GM19240 (cell line): ENCODE measurements around the gene NRF1.

ENCODE experiments used
- DNase-seq: peaks from one replicate; pipeline ENCODE4 v3.0.0; 2011; ENCODE audit warnings: low spot score; ENCODE audit not compliant: insufficient read length

The NRF1 gene

DNA sequence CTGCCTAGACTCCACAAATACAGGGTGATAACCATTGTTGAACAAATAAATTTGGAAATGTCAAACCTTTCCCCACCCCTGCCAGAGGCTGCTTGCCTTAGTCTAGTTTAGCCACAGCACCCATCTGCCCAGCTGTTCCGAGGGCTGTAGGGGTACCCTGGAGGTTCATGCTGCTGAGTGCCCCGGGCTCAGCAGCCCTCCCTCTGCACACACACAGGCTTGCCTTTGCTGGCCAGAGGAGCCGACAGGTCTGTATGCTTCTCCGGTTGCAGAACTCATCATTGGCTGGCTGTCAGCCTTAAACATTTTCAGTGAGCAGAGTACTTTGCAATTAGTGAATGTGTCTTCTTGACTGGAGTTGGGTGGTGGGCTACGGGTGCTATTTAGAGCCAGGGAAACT, 122.9 kb downstream of the NRF1 start:
- no peak for DNase-seq

DNA sequence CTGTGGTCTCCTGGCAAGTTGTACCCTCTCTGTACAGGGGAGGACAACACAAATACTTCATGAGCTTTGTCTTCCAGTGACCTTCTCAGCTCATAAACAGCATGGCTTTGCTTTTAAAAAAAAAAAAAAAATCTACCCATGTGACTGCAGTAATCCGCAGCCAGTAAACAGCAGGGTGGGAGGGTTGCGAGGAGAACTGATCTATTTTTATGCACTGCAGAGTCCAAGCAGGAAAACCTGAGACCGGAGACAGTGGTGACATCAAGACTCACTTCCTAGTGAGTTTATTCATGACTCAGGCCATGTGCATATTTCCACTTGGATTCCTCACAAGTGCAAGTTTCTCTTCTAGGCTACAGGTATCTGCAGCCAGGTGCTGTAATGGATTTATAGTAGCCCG, 127.9 kb downstream of the NRF1 start:
- DNase-seq = no peak

DNA sequence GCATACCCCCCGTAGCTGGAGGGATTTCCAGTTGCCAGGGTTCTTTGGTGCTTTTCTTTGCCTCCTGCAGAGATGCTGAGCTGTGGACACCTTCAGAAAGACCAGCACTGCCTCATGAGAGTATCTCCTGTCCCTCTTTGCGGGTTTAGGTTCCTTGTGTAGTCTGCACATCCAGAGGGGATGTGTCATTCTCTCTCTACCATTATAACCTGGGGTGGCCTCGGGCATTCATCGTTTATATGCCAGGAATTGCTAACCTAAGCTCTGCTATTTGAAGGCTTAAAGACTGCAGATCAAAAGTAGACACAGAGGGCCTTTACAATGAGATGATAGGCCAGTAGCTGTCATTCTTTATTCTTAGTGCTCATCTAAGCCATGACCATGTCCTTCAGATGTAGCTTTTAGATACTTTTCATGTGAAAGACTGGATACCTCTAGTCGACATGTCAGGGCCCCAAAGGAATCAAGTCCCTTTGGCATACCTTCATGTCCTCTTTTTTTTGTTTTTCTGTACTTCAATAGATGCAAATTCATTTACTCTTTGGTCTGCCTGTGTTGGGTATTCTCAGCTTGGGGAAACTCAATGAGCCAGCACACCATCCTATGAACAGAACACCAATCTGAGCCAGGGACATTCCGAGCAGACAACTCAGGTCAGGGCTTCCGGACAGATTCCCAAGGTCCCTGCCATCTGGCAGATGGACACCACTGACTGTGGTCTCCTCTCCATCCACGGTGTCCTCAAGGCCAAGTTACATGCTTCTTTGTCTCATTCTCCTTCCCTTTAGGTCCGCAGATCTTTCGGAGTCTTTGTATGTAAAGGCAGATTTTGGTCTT, 129.3 kb downstream of the NRF1 start:
- DNase-seq = no peak

DNA sequence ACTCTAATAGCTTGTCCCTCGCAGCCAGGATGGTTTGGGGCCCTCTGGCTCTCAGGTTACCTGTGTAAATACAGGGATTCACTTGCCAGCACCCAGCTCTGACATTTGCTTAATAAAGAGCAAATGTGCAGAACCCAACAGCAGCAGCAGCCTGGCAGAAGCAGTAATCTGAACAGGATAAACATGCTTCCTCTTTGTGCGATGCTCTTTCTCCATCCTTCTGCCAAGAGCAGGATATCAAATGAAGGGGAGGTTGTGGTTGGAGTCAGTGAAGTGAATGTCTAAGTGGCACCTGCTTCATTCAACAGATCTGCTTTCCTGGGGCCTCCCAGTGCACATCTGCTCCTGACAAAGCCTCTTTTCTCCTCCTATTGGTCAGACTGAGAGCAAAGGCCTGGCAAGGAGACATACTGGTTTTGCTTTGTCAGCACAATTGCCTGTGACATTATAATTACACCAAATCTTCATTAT, 130.3 kb downstream of the NRF1 start:
- DNase-seq = no peak

DNA sequence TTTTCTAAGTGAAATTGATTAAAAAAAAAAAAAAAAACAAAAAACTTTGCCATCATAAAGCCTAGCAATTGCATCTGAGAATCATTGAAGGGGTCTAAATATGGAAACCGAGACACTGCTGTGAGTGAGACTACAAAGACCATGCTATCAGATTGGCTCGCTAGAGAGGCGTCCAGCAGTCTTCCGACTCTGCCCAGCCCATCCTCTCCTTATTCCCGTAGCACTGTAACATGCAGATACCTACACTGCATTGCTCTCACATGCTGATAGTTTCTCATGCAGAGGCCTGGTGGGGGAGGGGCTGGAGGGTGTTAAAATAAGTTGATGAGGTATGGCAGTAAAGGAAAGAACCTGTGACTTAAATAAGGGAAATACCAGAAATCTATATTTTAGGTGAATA, 130.7 kb downstream of the NRF1 start:
- DNase-seq = no peak

DNA sequence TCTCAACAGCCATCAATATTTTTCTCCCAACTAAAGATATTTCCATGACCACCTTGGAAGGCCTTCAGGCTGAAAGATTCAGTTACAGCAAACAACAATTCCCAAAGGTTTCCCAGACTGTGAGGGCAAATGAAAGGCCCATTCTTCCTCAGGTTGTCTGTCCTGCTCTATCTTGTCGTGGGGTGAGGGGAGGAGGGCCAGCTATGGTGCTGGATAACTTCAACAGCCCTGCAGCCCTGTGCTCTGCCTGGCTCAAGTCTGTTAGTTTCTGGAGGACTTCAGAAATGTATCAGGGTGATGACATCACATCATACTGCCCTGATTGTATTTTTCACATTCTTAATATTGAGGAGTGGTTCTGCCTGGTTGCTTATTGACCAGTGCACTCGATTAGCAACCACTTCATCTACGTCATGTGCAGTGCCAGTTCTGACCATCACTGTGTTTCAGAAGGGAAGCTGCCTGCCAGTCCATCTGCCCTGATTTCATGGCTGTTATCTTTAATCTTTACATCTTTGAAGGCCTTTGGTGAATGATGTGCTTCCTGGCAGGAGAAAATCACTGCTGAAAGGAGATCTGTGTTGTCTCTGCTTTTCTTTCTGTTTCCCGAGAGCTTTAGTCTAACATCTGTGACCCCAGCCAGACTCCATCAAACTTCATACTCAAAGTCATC, 135.5 kb downstream of the NRF1 start:
- DNase-seq = no peak

DNA sequence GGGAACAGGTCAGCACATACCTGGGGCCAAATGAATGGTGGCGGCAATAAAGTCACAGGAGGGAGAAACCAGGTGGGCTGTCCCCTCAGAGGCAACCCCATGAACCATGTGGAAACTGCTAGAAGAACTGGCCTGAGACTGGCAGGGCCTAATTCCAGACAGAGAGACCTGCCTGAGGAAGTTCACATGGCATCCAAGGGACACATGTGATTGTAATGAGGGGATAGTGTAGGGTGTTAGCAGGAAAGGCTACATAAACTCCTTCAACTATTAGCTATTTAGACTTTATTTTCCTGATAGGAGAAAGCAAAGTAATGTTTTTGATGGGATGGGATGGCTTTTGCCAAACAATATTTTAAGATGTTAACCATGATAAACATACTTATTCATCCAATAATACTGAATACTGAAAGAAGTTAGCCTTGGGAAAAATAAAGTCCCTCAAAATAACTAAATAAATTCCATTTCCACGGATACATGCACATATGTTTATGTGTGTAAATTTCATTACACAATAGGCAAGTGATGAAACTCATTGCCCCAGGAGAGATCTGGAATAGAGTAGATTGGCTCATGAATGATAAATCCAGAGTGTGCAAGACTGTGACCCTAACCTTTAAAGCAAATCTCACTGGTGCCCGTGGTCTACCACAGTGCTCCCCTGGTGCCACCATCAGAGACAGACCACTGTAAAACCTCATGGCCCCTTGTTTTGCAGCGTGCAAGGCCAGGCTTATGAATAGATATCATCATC, 137.0 kb downstream of the NRF1 start:
- no peak for DNase-seq

DNA sequence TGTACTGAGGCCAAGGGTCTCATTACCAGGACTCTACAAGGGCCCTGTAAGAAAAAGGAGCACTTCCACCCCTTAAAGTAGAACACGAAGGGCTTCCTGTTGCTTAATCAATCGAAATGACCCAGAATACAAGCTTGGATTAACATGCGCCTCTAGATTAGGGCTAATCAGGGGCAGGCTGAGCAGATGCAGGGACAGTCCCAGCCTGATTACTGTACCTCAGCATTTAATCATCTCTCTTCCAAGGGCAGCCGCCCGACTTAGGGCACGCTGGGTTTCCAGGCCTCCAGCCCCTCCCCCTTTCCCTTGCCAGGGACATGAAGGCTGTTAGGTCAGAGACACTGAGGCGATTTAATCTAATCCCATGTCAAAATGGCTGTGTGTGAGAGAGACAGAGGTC, 138.6 kb downstream of the NRF1 start:
- DNase-seq = no peak

DNA sequence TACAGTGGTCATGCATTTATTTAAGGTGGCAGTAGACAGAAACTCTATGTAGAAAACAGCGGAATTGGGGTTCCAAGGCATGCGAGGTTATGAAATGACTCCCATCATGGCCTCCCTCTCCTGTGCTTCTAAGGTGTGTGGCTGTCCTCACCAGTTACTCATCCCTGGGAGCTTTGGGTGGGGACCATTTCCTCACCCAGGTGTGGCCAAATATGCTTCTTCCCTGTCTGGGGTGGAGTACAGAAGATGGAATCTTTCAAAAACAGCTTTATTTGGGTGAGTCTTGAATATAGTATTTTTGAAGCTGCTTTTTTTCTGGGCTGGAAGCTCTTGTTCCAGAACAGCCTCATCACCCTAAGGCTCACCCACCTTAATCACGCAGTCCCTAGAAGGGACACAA, 139.0 kb downstream of the NRF1 start:
- DNase-seq = no peak

DNA sequence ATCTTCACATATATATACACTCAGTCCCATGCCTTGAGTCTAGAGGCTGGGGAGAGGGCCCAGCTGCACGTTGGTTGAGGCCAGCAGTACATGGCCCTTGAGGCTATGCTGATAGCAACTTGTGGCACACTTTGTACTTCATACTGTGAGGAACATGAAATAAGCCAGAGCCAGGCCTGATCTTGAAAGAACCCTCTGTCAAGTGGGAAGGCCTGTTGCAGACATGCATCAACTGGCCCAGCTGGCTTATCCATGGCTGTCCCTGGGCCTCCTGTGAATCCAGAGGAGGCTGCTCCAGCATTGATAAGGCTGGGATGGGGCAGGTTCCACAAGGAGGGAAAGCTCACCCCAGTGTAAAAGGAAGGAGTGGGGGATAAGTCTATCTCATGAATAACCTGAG, 140.4 kb downstream of the NRF1 start:
- DNase-seq = no peak

DNA sequence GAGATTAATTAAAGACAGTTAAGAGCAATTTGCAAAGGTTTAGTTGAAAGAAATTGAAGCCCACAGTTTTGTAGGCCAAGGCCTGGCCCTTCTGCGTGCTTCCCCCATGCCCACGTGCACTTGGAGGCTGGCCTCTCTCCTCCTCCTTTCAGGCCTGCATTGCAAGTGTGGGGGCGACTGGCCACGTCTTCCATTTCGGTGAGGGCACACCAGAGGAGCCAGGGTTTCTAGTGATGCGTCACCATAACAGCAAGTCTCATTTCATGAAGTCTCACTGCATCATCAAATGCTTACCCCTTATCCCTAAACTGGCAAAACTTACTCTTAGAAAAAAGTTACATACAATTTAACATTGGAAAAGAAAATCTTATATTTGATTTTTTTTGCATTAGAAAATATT, 141.2 kb downstream of the NRF1 start:
- no peak for DNase-seq

DNA sequence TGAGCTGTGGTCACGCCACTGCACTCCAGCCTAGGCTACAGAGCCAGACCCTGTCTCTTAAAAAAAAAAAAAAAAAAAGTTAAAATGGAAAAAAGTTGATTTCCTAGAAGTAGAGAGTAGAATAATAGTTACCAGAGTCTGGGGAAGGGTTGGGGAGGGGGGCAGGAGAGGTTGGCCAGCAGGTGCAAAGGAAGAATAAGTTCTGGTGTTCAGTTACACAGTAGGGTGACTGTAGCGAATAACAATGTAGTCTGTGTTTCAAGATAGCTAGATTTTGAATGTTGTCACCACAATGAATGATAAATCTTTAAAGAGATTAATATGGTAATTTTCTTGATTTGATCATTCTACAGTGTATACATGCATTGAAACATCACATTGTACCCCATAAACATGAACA, 142.9 kb downstream of the NRF1 start:
- no peak for DNase-seq

DNA sequence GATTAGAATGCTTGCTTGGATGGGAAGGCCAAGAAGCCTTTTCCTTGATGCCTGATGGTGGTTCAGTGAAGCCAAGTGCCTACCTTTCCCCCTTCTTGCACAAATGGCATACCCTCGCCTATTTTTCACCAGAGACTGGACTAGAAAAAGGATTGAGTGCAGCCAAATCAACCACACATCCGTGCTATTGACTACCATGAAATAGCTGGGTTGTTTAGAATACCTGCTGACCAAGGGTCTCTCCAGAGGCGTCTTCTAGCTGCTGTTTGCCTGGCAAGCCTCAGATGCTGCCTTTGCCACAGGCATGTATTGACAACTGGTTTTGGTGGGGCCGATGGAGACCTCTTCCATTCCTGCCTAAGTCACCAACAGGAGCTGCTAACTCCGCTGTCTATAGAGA, 146.5 kb downstream of the NRF1 start:
- DNase-seq = no peak

DNA sequence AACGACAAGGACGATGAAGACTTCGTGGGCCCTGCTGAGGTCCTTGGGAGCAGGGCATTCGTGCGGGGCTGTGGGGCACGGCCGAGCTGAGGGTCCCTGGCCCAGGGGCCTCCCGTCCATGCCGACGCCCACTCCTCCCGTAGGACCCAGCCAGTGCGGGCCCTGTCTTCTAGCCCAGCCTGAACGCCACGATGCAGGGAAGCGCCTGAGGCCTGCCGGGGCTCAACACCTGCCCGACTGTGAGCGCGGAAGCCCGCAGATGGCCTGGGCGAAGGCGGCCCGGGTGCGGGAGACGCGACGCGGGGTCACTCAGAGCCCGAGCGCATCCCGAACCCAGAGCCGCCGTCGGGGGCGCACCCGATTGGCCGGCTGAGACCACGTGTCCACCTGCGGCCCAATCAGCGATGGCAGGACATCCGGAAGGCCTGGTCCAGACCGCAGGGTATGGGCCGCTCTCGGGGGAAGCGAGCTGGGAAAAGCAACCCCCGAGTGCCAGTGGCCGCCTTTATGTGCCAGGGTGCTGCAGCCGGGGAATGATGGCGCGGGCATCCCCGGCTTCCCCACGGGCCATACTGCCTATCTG, 151.0 kb downstream of the NRF1 start:
- DNase-seq = no peak

DNA sequence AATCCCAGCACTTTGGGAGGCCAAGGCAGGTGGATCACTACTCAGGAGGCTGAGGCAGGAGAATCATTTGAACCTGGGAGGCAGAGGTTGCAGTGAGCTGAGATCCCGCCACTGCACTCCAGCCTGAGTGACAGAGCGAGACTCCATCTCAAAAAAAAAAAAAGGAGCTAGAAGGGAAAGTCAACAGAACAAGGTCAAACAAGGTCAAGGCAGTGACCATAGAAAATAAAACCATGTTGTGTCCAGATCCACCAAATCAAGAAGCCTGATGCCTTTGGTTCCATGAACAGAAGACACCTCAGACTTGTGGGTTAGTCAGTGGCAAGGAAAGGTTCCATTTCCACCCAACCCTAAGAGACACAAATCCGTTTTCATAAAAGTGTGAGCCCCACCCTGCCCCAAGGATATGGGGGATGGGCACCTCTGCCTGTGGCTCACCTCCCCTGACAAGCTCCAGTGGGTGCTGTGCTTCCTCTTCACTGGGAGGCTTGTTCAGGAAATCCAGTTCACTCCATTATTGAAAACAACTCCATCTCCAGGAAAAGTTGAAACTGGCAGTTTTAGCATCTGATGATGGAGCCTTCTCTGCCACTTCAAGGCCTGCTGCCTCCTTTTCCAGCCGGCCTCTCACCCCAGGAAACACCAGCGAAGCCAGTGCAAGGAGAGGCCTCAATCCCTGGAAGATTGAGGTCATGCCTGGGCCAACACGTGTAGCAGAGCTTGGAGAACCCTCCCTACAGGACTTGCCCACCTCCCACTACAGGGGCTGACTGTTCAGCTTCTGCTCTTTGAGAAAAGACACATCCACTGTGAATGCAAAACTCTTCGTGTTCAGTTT, 152.9 kb downstream of the NRF1 start:
- no peak for DNase-seq

DNA sequence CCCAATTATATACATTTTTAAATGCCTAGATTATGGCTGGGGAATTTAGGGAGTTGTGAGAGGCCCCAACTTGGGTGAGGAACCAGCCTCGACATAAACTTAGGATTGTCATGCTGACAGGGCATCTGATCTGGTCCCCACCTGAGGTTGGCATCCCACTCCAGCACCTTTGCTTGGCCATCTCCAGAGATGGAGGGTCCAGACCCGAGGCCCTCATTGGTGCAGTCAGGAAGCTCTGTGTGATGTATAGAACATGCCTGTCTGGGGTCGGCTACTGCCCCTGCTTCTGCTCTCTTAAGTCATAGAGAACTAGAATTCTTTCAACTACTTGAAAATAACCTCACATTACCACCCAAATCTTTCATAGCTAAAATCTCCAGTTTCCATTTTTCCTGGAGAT, 153.8 kb downstream of the NRF1 start:
- no peak for DNase-seq

DNA sequence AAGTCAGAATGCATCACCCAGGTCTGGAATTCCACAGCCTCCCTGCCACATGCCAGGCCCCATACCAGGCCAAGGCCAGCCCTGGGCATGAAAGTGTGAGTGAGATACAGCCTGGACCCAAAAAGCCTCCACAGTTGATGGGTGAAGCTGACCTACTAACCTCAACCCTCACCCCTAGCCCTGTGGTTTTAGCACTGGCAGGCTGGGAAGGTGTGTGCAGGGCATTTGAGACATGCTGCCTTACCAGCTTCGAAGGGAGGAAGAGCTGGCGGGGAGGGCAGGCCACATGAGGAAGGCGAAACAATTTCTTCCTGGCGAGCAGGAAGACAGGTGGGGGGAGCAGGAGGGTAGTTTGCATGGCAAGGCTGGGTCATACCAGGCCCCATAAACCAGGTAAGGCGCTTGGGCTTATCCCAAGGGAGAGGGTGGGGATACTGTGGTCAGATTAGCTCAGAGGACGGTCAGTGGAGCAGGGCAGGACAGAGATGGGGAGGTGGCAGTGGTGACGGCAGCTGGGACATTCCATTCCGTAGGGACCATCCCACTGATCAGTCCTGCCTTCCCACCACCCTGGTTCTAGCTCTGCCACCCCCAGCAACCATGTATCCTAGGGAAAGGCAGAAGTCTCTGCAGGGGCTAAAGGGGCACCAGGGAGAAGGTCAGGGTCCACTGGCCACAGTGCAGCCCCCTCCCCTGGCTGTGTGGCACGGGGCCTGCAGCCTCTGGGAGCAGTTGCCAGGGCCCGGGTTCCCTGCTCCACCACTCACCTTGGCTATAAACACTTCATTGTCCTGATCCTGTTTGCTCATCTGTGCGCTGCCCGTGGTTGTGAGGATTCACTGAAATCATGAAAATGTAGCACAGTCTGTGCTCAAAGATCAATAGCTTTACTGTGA, 155.8 kb downstream of the NRF1 start:
- DNase-seq = no peak

DNA sequence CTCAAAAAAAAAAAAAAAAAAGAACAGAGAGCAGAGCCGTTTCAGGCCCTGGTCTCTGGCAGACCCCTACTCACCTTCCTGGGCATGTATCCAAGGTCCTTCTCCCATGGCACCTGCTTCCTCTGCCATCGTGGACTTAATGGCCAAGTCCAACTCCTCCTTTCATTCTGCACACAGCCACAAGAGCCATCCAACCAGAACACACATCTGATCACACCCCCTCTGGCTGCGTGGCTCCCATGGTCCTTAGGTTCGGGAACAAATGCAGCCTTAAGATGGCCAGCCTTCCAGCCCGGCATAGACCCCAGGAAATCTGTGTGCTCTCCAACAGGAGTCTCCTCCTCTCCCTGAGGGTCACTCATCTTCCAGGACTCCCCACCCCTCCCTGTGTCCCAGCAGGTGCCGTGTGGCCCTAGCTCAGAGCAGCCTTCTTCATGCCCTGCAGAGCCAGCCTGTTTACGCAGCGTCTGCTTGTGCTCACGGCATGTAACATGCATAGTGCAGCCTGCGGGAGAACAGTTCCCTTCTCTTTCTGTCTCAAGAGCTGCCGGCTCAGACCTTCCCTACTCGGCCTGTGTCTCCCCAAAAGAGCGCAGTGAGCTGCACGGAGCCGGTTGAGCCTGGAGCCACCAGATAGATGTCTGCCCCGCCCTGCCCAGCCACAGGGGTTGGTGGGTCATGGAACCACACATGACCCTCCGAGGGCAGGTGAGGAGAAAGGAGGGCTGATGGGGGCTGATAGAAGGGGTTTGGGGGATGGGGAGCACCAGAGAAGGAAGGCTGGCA, 157.3 kb downstream of the NRF1 start:
- no peak for DNase-seq

DNA sequence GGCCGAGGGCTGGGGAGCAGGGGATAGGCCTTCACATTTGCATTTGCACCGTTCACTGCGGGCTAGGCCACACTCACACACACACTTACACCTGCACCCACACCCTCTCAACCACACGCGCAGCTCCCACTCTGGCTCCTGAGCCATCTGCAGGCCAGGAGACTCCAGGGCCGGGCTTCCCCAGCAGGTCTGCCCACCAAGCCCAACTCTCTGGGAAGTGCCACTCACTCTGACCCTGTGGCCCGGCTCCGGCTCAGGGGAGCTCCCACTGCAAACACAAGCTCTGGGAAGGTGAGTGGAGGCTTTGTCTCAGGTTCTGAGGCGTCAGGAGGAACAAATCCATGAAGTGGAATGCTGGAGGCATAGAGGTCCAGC, 157.9 kb downstream of the NRF1 start:
- DNase-seq = no peak
